HG03045 (cell line): ENCODE data around the gene WLS.

Experiments used
- ATAC-seq: cut with Tn5 transposase; IDR thresholded peaks from one replicate; pipeline ENCODE4 v1.9.1; 2021; ENCODE audit warnings: mild to moderate bottlenecking, moderate library complexity; ENCODE audit not compliant: unreplicated experiment

WLS gene

DNA sequence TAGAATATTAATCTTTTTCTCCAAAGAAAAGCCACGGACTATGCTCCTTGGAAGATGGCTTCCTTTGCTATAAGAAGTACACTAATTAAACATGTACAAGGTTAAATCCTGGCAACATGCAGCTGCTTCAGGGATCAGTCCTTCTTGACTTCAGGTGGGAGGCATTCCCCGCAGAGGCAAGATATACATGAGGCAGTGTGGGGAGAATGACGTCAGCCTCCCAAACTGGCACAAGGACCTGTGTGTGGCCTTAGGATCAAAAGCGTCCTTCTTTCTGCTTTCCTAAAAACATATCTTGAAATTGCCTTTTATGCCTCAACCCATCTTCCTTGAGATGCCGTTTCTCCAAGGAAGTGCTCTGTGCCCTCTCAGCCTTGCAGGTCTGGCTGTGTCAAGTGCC is 90.3 kb downstream of the WLS start:
- ATAC-seq, result no peak

GRCh38 chr1:68141071-68142021 is 91.0 kb downstream of the WLS start:
- no peak for ATAC-seq

DNA sequence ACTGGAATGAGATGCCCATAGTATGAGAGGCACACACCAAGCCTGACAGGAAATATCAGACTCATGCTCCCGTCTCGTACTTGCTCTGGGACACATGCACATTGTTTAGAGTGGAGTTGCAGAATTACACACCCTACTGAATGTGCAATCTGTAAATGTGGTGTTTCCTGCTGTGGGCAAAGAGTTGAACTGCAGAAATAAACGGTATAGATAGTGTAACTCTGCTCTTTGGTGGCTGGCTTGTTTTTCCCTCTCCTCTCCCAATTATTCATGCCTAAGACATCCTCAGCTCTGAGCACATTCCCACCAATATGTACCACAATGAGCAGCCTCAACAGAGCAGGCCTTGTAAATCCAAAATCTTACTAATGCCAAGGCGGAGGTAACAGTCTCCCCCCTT is 91.8 kb downstream of the WLS start:
- ATAC-seq, result no peak

DNA sequence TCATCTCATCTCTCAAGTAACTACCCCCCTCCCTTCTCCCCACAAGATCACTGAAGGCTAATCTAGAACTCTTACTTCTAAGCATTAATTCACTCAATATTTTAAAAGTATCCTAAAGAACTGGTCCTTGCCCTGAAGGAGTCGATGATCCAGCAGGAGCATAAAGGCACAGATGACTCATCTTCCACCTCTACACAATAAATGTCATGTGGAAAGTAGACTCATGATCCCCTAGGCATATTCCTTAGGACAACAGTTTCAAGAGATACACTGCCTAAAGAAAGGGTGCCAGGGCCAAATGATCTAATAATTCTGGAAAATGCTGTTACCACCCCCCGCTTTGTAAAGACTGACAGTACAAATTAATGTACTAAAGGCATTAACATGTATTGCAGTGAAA is 96.1 kb downstream of the WLS start:
- ATAC-seq, result no peak

- ATAC-seq, result no peak
Measured at GRCh38 chr1:68132426-68133130, 99.7 kb downstream of the WLS start.

GRCh38 chr1:68131261-68131660 is 101.1 kb downstream of the WLS start:
- ATAC-seq, result no peak

GRCh38 chr1:68129536-68130250 is 102.6 kb downstream of the WLS start:
- ATAC-seq, result no peak

DNA sequence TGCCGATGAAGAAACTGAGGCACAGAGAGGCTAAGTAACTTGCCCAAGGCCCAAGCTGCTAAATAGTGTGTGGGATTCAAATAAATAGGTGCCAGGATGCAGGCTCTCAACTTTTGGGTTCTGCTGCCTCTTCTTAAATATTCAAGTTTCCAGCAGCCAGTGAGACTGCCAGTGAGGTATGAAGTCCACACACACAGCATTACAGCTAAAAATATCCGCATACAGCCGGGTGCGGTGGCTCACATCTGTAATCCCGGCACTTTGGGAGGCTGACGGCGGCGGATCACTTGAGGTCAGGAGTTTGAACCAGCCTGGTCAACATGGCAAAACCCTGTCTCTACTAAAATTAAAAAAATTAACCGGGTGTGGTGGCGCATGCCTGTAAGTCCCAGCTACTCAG is 103.5 kb downstream of the WLS start:
- no peak for ATAC-seq

DNA sequence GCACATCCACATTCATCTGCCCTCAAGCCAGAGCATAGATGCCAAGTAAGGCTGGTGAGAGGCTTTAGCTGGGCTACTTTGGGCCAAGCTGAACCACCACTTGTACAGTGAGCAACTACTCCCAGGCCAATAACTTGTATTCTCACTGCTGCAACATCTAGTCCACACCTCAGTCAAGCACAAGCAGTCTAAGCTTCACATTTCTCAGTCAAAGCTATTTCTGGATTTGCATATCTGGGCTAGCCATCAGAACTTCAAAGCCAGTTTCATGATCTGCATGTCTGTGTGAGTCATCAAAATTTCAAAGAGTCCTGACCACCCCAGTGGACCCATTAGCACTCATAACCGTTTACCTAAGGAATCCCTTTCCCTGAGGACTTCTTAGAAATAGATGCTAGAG is 104.2 kb downstream of the WLS start:
- no peak for ATAC-seq

- ATAC-seq, result no peak
Measured at GRCh38 chr1:68121536-68121935, 110.8 kb downstream of the WLS start.

DNA sequence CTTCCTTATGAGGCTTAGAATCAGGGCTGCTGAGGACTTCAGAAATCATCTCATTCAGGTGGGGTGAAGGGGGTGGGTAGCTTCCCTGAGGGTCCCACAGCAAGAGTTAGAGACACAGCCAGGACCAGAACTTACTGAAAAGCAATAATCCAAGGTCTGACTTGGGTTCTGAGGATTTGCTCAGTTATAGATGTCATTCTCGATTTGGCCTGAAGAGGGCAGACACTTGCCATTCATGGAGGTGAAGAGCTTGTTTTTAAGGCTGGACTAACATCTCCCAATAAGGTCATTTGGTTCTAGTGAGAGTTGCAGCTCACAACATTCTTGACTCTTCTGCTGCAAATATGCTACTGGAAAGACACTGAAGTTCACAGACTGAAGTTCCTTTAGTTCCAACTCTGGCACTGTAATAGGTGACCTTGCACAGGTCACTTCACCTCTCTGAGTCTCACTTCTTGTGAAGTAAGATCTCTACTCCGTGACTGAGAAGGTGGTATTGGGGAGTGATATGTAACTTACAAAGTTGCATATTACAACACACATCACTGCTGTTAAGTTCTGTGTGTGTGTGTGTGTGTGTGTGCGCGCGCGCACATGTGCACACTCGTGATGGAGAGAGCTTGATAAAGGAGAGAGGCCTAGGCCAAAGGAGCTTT is 112.1 kb downstream of the WLS start:
- ATAC-seq, result peak; percentile 60

DNA sequence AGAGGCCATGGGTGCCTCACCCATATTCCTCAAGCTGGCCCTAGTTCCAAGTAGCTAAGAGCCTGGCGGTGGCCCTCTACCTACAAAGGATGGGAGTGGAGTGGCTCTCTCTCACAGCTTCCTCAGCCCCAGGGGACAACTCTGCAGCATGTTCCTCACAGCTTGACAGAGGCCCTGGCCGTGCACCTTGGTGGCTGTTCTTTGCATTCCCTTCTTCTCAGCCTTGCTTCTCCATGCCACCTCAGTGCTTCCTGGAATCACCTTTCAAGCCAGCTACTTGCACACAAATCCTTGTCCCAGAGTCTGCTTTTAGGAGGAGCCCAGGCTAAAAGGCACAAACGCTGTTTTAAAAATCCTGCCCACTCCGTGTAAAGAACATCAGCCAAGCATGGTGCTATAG is 112.9 kb downstream of the WLS start:
- no peak for ATAC-seq

DNA sequence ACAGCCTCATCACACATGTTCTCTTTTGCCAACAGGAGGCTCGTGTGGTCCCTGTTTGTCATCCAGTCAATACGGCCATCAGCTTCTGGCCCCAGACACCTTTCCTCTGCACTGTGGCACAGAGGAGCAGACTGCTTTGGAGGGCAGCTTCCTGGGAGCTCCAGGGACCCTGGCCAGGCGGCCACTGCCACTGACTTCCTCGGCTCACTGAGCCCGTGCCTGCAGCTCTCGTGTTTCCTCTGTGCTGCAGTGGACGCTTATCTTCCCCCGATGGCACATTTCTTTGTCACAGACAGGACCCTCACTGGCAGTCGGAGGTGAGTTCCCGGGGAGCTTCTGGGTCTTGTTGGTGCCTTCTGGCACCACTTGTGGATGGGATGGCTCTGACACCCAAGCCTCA is 114.9 kb downstream of the WLS start:
- no peak for ATAC-seq

GRCh38 chr1:68116643-68117235 is 115.6 kb downstream of the WLS start:
- ATAC-seq, result no peak

DNA sequence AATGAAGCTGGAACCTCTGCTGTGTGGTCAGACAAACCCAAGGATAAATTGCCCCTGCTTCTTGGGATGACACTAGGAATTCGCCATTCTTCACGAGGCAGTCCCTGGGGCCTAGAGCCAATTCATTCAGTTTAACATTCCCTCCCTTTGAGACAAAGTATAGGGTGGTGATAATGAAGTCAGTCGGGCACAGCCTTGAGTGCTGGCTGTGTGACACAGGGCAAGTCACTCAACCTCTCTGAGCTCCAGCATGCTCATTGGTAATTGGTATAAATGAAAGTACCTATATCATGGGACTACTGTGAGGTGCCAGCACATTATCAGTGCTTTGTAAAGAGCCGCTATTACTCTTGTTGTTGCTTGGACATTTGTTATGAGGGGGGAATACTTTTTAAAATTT is 117.0 kb downstream of the WLS start:
- ATAC-seq, result no peak

DNA sequence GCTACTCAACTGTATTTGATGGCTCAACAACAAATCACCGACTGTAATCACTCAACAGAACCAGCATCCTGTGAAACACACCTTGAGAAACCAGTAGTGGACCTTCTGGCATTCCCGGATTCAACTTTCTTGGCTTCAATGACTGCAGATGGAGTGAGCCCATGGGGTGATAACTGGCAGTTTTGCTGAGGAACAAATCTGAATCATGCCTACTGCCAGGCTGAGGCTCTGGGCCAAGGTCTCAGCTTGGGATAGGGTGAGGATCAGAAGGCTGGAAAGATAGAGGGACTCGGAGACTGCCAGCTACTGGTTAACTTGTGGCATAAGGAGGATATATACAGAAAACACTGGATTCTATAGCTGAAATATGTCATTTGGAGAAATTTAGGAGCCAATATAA is 118.4 kb downstream of the WLS start:
- no peak for ATAC-seq

DNA sequence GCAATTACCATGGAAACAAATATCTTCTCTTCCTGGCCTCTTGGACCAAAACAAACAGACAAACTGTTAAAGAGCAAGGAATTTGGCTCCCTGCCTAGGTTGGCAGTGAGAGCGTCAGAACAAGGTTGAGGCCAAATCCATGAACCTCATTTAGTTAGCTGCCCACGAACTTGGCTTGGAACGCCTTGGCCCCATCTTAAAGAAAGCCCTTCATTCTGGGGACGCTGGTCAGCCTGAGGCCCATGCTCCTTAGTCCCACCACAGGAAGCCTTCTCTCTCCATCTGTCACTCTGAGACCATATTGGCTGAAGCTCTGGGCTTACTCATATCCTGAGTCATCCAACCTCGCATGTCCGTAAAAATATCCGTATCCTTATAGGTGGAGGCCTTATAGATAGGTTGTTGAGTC is 119.5 kb downstream of the WLS start:
- ATAC-seq, result no peak

GRCh38 chr1:68111519-68112436 is 120.5 kb downstream of the WLS start:
- ATAC-seq, result no peak

GRCh38 chr1:68107771-68108170 is 124.6 kb downstream of the WLS start:
- ATAC-seq, result no peak
